CD4-positive, CD25-positive, alpha-beta regulatory T cell (primary cell): Measurements from ENCODE around the gene FAS. TPM values are rescaled to one million over a fixed set of nuclear protein-coding genes. Genes with fewer than 3 reads are reported as not detected.
A peak's percentile ranks its signal among the peaks of the same experiment; 100 is the strongest.

Source experiments
- ATAC-seq, 2 donors: fragments of 150-1000 bp; cut with Tn5 transposase; one replicate each; pipeline ENCODE4 v1.10.0; 2021; ENCODE audit warnings: low read depth in 2 of 2, moderate number of reproducible peaks in 2 of 2, moderate library complexity in 1 of 2
- DNase-seq, 3 donors: peaks; one replicate each; pipeline versions ENCODE4 v3.0.0 to v3.0.0-alpha.2; 2012 to 2022; ENCODE audit warnings: mixed read lengths in 1 of 3
- H3K27ac ChIP-seq: one replicate; pipeline ENCODE4 v1.7.0; 2013; ENCODE audit warnings: mild to moderate bottlenecking, low read length; ENCODE audit not compliant: insufficient read depth, poor library complexity, severe bottlenecking
- H3K27me3 ChIP-seq: one replicate; pipeline ENCODE4 v1.7.0; 2013; ENCODE audit warnings: low read length; ENCODE audit not compliant: control insufficient read depth, insufficient read depth
- H3K36me3 ChIP-seq: one replicate; pipeline ENCODE4 v1.7.0; 2013; ENCODE audit warnings: mild to moderate bottlenecking, low read length, moderate library complexity; ENCODE audit not compliant: control insufficient read depth, insufficient read depth
- H3K4me1 ChIP-seq: 2 replicates; pipeline ENCODE4 v1.7.0; 2013; ENCODE audit warnings: mild to moderate bottlenecking, low read length; ENCODE audit not compliant: insufficient read depth, control insufficient read depth, poor library complexity, severe bottlenecking
- H3K4me3 ChIP-seq: one replicate; pipeline ENCODE4 v1.7.0; 2013; ENCODE audit warnings: low read depth, mild to moderate bottlenecking, low read length, moderate library complexity
- H3K9me3 ChIP-seq, 2 experiments: 1 replicate in 1 of 2; 2 replicates in 1 of 2; pipeline ENCODE4 v1.7.0; 2013; ENCODE audit warnings: low read length in 2 of 2, mild to moderate bottlenecking in 1 of 2, moderate library complexity in 1 of 2; ENCODE audit not compliant: control insufficient read depth in 2 of 2
- H3K27ac Mint-ChIP-seq, 3 donors: one replicate each; pipeline ENCODE4 v1.8.0; 2020 to 2022; ENCODE audit warnings: mild to moderate bottlenecking in 3 of 3, mixed read lengths in 3 of 3, moderate library complexity in 2 of 3
- H3K27me3 Mint-ChIP-seq: one replicate; pipeline ENCODE4 v1.8.0; 2022; ENCODE audit warnings: mild to moderate bottlenecking, mixed read lengths
- H3K36me3 Mint-ChIP-seq: one replicate; pipeline ENCODE4 v1.8.0; 2020; ENCODE audit warnings: mixed read lengths
- H3K4me1 Mint-ChIP-seq, 4 donors: one replicate each; pipeline ENCODE4 v1.8.0; 2020 to 2022; ENCODE audit warnings: mixed read lengths in 4 of 4, mild to moderate bottlenecking in 1 of 4
- H3K4me3 Mint-ChIP-seq, 4 donors: one replicate each; pipeline ENCODE4 v1.8.0; 2020 to 2022; ENCODE audit warnings: mild to moderate bottlenecking in 4 of 4, mixed read lengths in 4 of 4, moderate library complexity in 3 of 4
- H3K9me3 Mint-ChIP-seq, 7 donors: one replicate each; pipeline ENCODE4 v1.8.0; 2020 to 2022; ENCODE audit warnings: mixed read lengths in 7 of 7, mild to moderate bottlenecking in 3 of 7, moderate library complexity in 2 of 7
- polyA plus RNA-seq, 4 donors: library from polyadenylated mRNA; unstranded; fragments of 300-500 nt; fragmentation: Illumina TruSeq; gene quantifications; one replicate each; pipeline ENCODE4 v1.2.3, GENCODE V29; 2021
- total RNA-seq: library from RNA; stranded (reverse); gene quantifications from one replicate; pipeline ENCODE4 v1.2.3, GENCODE V29; 2022

The FAS gene
- total and polyA plus RNA-seq, 5 donors from 2014 or later = 84.3 to 169 (median 123) TPM

DNA sequence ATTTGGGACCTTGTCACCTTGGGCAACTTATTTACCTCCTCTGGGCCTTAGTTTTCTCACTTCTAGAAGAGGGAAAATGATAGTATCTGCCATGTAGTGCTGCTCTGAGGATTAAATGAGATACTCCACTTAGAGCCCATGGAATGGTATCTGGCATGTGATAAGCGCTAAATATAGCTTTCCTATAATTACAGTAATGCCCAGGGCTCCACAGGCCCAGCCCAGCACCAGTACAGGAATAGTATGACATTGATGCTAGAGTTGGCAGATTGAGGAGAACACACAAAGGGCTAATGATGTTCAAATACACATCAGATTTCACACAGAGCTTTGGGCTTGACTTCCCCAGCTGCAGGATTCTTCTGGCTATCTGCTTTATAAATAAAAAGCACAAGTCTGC is 34.9 kb downstream of the FAS start:
- peaks cover 27% of the 10 kb centered on the region for H3K36me3 Mint-ChIP-seq
- Histone ChIP-seq H3K9me3 (no peaks in the 10 kb centered on the region), H3K27ac (no peak overlapping the region), H3K36me3 (peaks cover 27% of the 10 kb centered on the region), H3K4me1 (peaks cover 3% of the 10 kb centered on the region), H3K27me3 (no peaks in the 10 kb centered on the region), H3K4me3 (no peak overlapping the region)
- no peaks in the 10 kb centered on the region for H3K9me3 Mint-ChIP-seq
- H3K4me3 Mint-ChIP-seq = no peak overlapping the region
- no peaks in the 10 kb centered on the region for H3K27me3 Mint-ChIP-seq
- no peak overlapping the region for H3K27ac Mint-ChIP-seq
- ATAC-seq = no peak
- H3K4me1 Mint-ChIP-seq = peaks cover 4 to 15% (median 5%) of the 10 kb centered on the region in 4 donors
- no peak for DNase-seq

DNA sequence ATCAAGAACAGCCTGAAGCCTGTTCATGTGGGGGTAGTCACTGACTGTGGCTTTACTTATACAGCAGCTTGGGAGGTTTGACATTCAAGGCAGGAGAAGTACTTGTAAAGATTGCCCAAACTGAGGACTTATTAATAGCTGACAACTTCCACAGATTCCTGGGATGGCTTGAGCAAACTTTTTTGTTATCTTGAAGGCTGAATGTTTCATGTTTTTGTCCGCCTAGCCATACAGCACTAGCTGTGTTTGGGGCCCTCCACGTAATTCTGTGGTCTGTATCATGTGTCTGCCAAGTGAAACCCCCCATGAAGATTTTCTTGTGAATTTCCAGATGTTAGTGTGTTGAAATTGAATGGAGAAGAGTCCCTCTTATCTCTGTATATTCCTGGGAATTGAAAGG is 38.6 kb downstream of the FAS start:
- Histone ChIP-seq H3K27me3 (no peaks in the 10 kb centered on the region), H3K9me3 (no peaks in the 10 kb centered on the region), H3K4me1 (peaks cover 7% of the 10 kb centered on the region), H3K36me3 (peaks cover 9% of the 10 kb centered on the region), H3K4me3 (no peak overlapping the region), H3K27ac (no peak overlapping the region)
- peaks cover 9% of the 10 kb centered on the region for H3K36me3 Mint-ChIP-seq
- DNase-seq (no peak), ATAC-seq (no peak)
- no peak overlapping the region for H3K27ac Mint-ChIP-seq
- no peaks in the 10 kb centered on the region for H3K9me3 Mint-ChIP-seq
- no peak overlapping the region for H3K4me3 Mint-ChIP-seq
- H3K4me1 Mint-ChIP-seq = peaks cover 13 to 24% (median 17%) of the 10 kb centered on the region in 4 donors
- no peaks in the 10 kb centered on the region for H3K27me3 Mint-ChIP-seq

DNA sequence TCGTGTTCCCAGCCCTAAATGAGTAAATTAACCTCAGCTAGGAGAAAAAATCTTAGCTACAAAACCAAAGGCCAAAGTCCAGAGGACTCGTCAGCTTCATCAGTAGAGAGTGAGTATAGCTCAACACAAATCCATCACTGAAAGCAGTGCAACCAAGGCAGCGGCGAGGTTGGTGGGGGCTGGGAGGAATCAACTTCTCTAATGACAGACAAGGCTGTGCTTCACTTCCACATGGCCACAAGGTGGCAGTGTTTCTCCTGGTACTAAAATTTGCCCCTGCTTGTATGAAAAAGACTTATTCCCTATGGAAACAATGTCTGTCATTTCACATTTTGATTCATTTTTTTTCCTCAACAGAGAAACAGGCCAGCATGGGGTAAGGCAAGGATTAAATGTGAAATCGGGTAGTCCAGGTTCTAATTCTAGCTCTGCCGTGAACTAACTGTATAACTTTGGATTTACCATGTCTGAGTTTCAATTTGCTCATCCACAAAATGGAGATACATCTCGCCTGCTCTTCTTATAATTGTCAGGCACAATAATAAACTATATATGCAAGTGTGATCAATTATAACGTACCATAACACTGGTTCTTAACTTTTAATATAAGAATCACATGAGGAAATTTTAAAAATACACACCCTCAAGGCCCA is 39.3 kb downstream of the FAS start:
- Mint-ChIP-seq H3K27ac (peak overlapping the region in 1 of 3 donors; percentile 32), H3K9me3 (no peaks in the 10 kb centered on the region), H3K4me3 (no peak overlapping the region), H3K27me3 (no peaks in the 10 kb centered on the region), H3K36me3 (peaks cover 3% of the 10 kb centered on the region), H3K4me1 (peaks cover 10 to 24% (median 17%) of the 10 kb centered on the region in 4 donors)
- Histone ChIP-seq H3K9me3 (no peaks in the 10 kb centered on the region), H3K27ac (no peak overlapping the region), H3K4me1 (peaks cover 7% of the 10 kb centered on the region), H3K4me3 (no peak overlapping the region), H3K36me3 (peaks cover 8% of the 10 kb centered on the region), H3K27me3 (no peaks in the 10 kb centered on the region)
- ATAC-seq = peak; percentile 70 to 73
- peak; percentile 49 to 74 (median 65) for DNase-seq

DNA sequence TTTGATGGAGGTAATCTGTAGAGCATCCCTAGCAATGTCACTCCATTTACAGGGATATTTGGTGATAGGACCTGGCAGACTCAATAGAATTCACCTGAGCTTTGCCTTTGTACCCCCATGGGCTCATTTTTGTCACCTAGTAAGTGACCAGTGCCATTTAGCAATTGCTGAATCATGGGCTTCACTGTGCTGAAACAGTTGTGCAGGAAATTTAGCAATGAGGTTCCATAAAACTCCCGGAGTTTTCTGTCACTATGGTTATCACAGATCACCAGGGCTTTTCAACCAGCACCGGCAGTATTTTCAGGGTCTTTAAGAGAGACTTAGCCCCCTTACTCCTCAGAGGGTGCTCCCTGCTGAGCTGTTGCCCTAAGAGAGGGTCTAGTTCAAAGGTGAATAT is 40.2 kb downstream of the FAS start:
- no peak overlapping the region for H3K27ac ChIP-seq
- ATAC-seq = no peak

GRCh38 chr10:89032141-89032891 is 41.7 kb downstream of the FAS start:
- no peaks in the 10 kb centered on the region for H3K9me3 Mint-ChIP-seq
- H3K4me1 Mint-ChIP-seq = peaks cover 5 to 24% (median 16%) of the 10 kb centered on the region in 4 donors

More for the DNA sequence above, 40.2 kb downstream of the FAS start:
- Mint-ChIP-seq H3K27ac (no peak overlapping the region), H3K4me3 (no peak overlapping the region), H3K36me3 (no peaks in the 10 kb centered on the region), H3K4me1 (peaks cover 10 to 24% (median 16%) of the 10 kb centered on the region in 4 donors), H3K9me3 (no peaks in the 10 kb centered on the region), H3K27me3 (no peaks in the 10 kb centered on the region)
- peaks cover 7% of the 10 kb centered on the region for H3K4me1 ChIP-seq
- peaks cover 8% of the 10 kb centered on the region for H3K36me3 ChIP-seq
- H3K27me3 ChIP-seq = no peaks in the 10 kb centered on the region
- H3K4me3 ChIP-seq = no peak overlapping the region
- no peak for DNase-seq
- H3K9me3 ChIP-seq = no peaks in the 10 kb centered on the region

GRCh38 chr10:89035461-89035860 is 44.9 kb downstream of the FAS start:
- Mint-ChIP-seq H3K27me3 (no peaks in the 10 kb centered on the region), H3K4me1 (peaks cover 4 to 20% (median 13%) of the 10 kb centered on the region in 4 donors), H3K27ac (no peak overlapping the region), H3K4me3 (no peak overlapping the region), H3K9me3 (no peaks in the 10 kb centered on the region), H3K36me3 (peaks cover 8% of the 10 kb centered on the region)
- H3K4me3 ChIP-seq = no peak overlapping the region
- H3K27me3 ChIP-seq = no peaks in the 10 kb centered on the region
- DNase-seq (no peak), ATAC-seq (no peak)
- peaks cover 4% of the 10 kb centered on the region for H3K4me1 ChIP-seq
- H3K36me3 ChIP-seq = peaks cover 8% of the 10 kb centered on the region
- no peak overlapping the region for H3K27ac ChIP-seq
- H3K9me3 ChIP-seq = no peaks in the 10 kb centered on the region

More at GRCh38 chr10:89032141-89032891, 41.7 kb downstream of the FAS start:
- Mint-ChIP-seq H3K27me3 (no peaks in the 10 kb centered on the region), H3K4me3 (no peak overlapping the region), H3K27ac (peak overlapping the region; percentile 30 to 41 (median 31)), H3K36me3 (no peaks in the 10 kb centered on the region)
- Histone ChIP-seq H3K27ac (no peak overlapping the region), H3K9me3 (no peaks in the 10 kb centered on the region), H3K27me3 (no peaks in the 10 kb centered on the region), H3K4me1 (peaks cover 7% of the 10 kb centered on the region), H3K4me3 (no peak overlapping the region), H3K36me3 (peaks cover 8% of the 10 kb centered on the region)
- ATAC-seq = peak in 1 of 2 donors; percentile 36
- peak in 1 of 3 donors; percentile 43 for DNase-seq

DNA sequence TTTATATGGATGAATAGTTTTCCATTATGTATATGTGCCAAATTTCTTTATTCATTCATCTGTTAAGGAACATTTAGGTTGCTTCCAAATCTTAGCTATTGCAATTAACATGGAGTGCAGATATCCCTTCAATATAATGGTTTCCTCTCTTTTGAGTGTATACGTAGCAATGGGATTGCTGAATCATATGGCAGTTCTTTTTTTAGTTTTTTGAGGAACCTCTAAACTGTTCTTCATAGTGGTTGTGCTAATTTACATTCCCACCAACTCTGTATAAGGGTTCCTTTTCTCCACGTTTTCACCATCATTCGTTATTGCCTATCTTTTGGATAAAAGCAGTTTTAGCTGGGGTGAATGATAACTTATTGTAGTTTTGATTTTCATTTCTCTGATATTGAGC is 46.5 kb downstream of the FAS start:
- peaks cover 4 to 17% (median 9%) of the 10 kb centered on the region in 4 donors for H3K4me1 Mint-ChIP-seq

More for the DNA sequence above, 46.5 kb downstream of the FAS start:
- Histone ChIP-seq H3K4me1 (peaks cover 2% of the 10 kb centered on the region), H3K4me3 (no peak overlapping the region), H3K9me3 (no peaks in the 10 kb centered on the region), H3K27me3 (no peaks in the 10 kb centered on the region), H3K27ac (no peak overlapping the region), H3K36me3 (peaks cover 16% of the 10 kb centered on the region)
- Mint-ChIP-seq H3K9me3 (peaks cover 0 to 2% (median 0%) of the 10 kb centered on the region in 7 donors), H3K36me3 (peaks cover 15% of the 10 kb centered on the region), H3K27ac (no peak overlapping the region), H3K27me3 (no peaks in the 10 kb centered on the region), H3K4me3 (no peak overlapping the region)
- no peak for ATAC-seq
- DNase-seq = no peak
